GM19467 (cell line): ENCODE data around the gene GAGE12J.
"Not testable (repeated sequence)": the region's sequence is repeated elsewhere in the genome, so short reads cannot be mapped to it uniquely, and the experiment has no call there.

Experiments
- ATAC-seq: cut with Tn5 transposase; IDR thresholded peaks from one replicate; pipeline ENCODE4 v1.9.1; 2021; ENCODE audit warnings: mild to moderate bottlenecking, moderate library complexity; ENCODE audit not compliant: unreplicated experiment

GAGE12J gene

DNA sequence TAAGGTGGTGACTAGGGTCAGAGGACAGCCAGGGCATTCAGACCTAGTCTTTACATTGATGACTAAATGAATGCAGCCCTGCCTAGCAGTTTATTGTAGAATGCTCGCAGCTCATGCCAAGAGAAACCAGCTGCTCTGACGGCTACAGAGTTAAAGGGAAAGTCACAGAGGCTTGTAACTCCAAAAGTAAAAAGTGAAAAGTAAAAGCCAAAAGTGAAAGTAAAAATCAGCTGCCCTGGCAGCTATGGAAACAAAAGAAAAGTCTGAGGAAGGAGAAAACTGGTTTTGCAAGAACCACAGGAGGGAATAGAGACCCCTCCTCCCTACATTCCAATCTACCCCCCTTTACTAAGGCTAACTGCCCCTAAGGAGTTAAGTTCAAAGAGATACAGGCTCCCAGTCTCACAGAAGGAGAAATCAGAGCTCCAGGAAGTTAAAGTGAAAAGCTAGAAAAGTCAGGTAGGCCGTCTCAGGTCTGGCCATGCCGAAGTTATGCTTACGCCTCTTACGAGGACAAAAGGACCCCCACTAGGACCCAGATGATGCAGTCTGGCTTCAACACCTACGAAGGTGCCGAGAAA is 12.3 kb upstream of the GAGE12J start:
- no peak for ATAC-seq

DNA sequence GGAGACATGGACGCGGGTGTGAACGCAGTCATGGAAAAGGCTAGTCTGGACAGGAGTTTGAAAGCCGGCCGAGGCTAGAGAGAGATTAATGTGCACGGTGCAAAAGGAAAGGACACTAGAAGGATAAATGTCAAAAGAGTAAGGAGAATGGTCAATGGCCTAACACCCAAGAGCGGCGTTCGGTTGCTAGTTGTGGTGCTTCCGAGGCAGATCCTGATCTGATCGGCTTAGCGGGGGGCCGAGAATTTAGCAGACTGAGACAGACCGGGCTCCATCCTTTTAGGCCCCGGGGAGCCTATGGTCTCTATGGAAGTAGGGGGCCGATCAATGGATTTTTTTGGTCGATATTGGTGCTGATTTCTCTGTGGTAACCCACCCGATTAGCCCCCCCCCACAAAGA is 11.5 kb upstream of the GAGE12J start:
- no peak for ATAC-seq

DNA sequence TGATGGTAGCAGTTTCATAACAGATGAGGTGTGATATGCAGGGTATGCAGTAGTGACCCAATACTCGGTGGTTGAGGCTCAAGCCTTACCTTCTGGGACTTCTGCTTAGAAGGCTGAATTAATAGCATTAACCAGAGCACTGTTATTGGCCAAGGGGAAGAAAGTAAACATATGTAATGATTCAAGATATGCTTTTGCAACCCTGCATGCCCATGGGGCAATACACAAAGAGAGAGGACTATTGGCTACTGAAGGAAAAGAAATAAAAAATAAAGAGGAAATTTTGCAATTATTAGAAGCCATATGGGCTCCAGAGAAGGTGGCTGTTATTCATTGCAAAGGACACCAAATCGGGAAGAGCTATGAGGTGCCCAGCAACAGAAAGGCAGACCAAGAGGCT is 9.7 kb upstream of the GAGE12J start:
- ATAC-seq: no peak

DNA sequence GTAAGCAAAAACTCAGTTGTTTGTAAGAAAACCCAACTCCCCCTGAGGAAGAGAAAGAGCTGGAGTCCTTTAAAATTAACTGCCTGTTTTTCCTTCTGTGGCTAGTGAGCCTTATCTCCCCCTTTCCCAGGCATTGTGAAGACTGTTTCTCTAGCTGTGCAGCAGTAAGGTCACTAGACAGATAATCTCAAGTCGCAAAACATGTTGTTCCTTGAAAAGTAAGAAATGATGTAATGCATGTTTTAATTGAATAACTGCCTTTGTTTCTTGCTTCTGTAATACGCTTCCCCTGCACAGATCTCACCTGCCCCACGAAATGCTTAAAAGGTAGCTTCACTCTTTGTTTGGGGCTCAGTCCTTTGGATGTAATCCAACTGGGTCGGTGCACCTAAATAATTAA is 5.8 kb upstream of the GAGE12J start:
- ATAC-seq: no peak

DNA sequence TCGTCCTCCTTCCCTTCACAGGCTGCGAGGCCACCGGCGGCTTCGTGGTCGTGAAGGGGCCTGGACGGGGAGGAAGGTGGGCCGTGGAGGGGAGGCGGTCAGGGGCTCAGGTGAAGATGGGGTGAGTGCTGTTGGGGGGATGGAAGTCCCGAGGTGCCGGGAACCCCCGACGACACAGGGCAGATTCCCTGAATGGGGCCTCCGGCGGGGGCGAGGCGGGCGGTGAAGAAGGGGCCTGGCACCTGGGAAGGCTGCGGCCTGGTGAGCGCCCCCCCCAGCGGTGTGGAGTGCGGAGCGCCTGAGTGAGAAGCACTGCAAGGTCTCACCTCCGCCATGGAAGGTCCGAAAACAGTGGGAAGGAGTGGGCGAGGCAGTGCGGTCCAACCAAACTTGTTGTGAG is 429 bp downstream of the GAGE12J start:
- ATAC-seq: not testable (repeated sequence)

DNA sequence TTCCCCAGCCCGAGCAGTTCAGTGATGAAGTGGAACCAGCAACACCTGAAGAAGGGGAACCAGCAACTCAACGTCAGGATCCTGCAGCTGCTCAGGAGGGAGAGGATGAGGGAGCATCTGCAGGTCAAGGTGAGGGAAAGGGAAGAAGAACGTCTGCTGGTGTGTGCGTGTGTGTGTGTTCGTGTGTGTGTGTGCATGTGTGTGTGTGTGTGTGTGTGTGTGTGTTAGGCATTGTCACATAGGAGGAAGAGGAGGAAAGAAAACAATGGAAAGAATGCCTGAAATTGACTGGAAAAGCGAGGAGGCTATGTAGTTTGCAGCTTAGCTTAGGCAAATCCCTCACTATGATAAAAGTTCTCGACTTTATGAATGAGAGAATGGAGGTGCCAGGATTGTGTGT is 1.9 kb downstream of the GAGE12J start:
- not testable (repeated sequence) for ATAC-seq

DNA sequence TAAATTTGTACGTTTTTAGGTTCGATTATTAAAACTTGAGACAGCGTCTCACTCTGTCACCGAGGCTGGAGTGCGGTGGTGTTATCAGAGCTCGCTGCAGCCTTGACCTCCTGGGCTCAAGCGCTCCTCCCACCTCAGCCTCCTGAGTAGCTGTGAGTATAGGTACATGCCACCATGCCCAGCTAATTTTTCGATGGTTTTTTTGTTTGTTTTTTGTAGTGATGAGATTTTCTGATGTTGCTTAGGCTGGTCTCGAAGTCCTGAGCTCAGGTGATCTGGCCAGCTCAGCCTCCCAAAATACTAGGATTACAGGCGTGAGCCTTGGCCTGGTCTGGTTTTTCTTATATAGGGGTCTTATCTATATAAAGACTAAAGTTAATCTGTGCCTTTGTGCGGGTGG is 8.6 kb downstream of the GAGE12J start:
- not testable (repeated sequence) for ATAC-seq

DNA sequence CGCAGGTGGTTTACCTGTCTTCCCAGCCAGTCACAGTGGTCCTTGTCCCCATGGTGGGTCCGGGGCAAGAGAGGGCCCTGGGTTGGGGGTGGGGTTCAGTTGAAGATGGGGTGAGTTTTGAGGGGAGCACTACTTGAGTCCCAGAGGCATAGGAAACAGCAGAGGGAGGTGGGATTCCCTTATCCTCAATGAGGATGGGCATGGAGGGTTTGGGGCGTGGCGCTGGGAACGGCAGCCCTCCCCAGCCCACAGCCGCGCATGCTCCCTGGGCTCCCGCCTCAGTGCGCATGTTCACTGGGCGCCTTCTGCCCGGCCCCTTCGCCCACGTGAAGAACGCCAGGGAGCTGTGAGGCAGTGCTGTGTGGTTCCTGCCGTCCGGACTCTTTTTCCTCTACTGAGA is 9.4 kb downstream of the GAGE12J start, which contains the start of gene GAGE13:
GAGE13 (plus strand) TSS at position 301 of the 400 bp plus-strand sequence. CDS start 1,156 bp downstream, outside the sequence.
- not testable (repeated sequence) for ATAC-seq

DNA sequence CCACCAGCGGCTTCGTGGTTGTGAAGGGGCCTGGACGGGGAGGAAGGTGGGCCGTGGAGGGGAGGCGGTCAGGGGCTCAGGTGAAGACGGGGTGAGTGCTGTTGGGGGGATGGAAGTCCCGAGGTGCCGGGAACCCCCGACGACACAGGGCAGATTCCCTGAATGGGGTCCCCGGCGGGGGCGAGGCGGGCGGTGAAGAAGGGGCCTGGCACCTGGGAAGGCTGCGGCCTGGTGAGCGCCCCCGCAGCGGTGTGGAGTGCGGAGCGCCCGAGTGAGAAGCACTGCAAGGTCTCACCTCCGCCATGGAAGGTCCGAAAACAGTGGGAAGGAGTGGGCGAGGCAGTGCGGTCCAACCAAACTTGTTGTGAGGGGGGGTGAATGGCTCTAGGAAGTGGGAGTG is 10.0 kb downstream of the GAGE12J start:
- not testable (repeated sequence) for ATAC-seq

DNA sequence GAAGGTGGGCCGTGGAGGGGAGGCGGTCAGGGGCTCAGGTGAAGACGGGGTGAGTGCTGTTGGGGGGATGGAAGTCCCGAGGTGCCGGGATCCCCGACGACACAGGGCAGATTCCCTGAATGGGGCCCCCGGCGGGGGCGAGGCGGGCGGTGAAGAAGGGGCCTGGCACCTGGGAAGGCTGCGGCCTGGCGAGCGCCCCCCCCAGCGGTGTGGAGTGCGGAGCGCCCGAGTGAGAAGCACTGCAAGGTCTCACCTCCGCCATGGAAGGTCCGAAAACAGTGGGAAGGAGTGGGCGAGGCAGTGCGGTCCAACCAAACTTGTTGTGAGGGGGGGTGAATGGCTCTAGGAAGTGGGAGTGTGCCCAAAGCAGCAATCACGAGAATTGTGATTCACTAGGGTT is 19.6 kb downstream of the GAGE12J start:
- not testable (repeated sequence) for ATAC-seq

DNA sequence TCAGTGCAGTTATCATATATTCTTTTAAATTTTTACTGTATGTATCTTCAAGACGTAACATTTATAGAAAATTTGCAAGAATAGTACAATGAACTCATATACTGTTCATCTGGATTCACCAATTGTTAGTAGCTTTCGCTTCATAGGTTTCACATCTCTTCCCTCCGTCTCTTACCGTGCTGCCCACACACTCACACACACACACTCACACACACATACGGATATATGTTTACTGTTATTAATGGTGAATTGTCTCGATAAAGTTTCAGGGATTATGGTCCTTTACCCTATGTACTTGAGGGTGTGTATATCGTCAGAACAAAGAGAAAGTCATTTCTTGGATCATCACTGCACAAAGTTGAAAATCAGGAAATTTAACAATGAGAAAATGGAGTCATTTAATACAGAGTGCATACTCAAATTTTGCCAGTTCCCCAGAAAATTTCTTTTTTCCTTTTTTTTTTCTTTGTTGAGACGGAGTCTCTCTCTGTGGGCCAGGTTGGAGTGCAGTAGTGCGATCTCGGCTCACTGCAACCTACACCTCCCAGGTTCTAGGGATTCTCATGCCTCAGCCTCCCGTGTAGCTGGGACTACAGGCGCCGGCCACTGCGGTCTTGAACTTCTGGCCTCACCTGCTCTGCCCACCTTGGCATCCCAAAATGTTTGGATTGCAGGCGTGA is 22.8 kb downstream of the GAGE12J start:
- ATAC-seq: not testable (repeated sequence)

DNA sequence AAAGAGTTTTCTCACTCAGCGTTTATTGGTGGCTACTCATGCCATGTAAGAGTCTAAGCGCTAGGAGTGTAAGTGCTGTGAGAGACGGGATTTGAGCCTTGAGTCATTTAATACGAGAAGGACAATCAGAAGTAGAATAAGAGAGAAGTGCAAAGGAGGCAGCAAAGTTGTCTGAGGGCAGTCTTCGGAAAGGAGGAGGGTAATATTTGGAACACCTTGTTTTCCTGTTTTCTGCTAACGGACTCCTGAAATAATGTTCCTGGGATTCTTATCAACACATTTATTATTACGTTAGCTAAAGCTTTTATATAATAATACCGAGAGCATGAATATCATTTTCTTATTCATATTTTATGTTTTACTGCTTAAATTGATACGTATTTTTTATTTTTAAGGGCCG is 23.6 kb downstream of the GAGE12J start:
- not testable (repeated sequence) for ATAC-seq

DNA sequence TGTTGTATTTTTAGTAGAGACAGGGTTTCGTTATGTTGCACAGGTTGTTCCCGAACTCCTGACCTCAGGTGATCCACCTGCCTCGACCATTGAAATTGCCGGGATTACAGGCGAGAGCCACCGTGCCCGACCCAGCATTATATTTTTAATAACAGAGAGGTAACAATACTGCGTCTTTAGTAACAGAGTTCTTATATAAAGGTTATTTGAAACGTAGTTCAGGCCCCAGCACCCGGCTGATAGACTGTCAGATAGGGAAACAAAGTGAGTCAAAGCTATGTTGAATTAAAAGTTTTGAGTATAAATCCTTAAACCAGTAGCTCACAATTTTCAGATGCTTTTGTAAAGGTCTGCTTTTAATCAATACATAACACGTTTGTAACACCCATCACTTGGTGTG is 24.3 kb downstream of the GAGE12J start:
- ATAC-seq: not testable (repeated sequence)
